GM04504 (cell line): ENCODE data around the gene UFSP1.
"Not testable (repeated sequence)": the region's sequence is repeated elsewhere in the genome, so short reads cannot be mapped to it uniquely, and the experiment has no call there.

Source experiments
- DNase-seq: peaks from one replicate; pipeline ENCODE4 v3.0.0-alpha.2; 2012; ENCODE audit warnings: low read depth

The UFSP1 gene

DNA sequence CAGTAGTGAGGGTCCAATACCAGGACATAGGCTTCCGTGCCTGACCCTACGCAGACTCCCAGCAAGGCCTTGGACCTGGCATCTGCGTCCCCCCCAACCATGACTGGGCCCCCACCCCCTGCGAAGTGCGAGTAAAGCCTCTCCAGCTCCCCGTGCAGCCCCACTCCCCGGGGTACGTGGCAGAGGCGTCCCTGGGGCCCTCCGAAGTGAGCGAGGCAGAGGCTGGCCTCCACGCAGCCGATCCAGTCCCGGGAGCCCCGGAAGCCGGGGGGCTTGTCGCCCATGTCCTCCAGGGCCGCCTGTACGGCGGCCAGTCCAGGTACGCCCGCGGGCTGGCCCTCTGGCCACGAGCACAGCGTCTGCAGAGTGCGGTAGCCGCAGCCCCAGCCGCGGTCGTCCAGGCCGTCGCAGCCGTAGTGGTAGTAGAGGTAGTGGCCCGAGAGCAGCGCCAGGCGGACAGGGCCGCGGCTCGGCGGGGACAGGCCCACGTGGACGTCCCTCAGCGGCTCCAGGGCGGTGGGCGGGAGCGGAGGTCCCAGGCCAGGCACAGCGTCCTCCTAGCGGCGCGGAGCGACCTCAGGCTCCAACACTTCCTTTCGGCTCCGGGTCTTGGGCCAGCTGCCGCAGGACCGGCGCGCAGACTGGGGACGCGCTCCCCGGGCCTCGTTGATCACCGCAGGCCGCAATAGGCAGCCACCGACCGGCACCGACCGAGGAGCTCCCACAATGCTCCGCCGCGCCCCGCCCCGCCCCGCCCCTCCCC, at the start of gene UFSP1:
TSS of gene UFSP1 (minus strand) at position 728 of the 763 bp plus-strand sequence. CDS start at position 284, 444 bp downstream.
- DNase-seq = no peak

DNA sequence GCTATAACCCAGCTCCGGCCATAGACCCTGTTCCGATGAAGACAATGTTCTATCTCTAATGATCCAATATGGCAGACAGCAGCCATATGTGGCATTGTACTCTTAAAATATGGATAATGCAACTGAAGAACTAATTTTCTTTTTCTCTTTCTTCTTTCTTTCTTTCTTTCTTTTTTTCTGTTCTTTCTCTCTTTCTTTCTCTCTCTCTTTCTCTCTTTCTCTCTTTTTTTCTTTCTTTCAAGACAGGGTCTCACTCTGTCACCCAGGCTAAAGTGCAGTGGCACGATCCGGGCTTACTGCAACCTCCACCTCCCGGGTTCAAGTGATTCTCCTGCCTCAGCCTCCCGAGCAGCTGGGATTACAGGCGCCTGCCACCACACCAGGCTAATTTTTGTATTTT, 46.7 kb upstream of the UFSP1 start:
- not testable (repeated sequence) for DNase-seq

DNA sequence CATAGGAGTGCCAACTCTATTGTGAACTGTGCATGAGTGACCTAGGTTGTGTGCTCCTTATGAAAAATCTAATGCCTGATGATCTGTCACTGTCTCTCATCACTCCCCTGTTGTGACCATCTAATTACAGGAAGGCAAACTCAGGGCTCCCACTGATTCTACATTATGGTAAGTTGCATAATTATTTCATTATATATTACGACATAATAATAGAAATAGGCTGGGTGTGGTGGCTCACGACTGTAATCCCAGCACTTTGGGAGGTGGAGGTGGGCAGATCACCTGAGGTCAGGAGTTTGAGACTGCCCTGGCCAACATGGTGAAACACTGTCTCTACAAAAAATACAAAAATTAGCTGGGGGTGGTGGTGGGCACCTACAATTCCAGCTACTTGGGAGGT, 45.9 kb upstream of the UFSP1 start:
- DNase-seq = not testable (repeated sequence)

DNA sequence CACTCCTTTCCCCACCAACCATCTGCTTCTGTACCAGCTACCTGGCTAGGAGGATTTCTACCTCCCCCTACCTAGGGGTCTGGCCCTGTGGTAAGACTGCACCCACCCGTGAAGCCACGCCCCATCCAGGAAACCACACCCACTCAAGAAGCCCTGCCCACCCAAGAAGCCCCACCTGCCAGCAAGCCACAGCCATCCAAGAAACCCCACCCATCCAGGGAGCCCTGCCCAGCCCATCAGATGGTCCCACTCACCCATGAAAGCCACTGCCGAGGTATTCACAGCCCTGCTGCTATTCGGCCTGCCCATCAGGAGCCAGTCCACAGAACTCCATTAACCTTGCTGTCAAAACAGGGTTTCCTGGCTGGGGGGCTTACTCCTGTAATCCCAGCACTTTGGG, 44.2 kb upstream of the UFSP1 start:
- DNase-seq = no peak

DNA sequence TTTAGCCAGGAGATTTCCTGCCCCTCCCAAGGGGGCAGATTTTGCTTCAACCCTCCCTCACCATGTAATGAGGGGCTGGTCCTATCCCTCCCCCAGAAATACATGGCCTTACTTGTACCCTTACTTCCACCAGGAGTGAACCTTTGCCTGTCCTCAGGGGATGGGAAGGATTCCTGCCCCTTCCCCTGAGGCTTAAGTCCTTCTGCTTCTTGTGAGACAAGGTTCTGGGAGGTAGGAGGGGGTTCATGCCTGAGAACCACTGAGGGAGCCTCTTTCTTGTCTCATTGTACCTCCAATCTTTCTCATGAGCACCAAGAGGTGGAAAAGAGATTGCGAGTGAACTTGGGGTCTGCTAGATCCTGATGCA, 40.3 kb upstream of the UFSP1 start:
- DNase-seq = no peak

DNA sequence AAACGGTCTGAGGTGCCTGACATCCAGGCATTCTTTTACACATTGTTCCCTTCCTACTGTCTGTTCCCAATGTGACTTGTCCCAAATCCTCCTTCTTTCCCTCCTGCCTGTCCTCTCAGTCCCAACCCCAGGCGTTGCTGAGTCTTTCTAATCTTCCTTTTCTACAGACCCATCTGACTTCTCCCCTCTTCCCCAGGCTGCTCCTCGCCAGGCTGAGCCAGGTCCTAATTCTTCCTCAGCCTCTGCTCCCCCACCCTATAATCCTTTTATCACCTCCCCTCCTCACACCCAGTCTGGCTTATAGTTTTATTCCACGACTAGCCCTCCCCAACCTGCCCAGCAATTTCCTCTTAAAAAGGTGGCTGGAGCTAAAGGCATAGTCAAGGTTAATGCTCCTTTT, 34.1 kb upstream of the UFSP1 start:
- DNase-seq = not testable (repeated sequence)

DNA sequence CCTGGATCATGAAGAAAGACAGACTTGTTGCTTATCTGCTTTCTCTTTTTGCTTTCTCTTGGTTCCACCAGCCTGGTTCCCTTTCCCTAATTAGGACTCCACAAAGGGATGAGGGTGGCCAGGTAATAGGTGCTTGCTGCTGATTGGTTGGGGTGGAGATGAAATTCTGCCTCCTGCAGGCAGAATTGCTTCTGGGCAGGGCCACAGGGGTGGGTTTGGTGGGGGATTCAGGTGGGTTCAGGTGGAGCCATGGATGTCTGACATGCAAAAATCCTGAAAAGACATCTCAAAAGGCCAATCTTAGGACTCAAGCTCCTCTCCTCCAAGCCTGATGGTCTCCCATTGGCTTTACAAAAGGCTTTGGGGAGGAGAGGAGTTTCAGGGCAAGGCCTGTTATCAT, 31.5 kb upstream of the UFSP1 start:
- DNase-seq = no peak

DNA sequence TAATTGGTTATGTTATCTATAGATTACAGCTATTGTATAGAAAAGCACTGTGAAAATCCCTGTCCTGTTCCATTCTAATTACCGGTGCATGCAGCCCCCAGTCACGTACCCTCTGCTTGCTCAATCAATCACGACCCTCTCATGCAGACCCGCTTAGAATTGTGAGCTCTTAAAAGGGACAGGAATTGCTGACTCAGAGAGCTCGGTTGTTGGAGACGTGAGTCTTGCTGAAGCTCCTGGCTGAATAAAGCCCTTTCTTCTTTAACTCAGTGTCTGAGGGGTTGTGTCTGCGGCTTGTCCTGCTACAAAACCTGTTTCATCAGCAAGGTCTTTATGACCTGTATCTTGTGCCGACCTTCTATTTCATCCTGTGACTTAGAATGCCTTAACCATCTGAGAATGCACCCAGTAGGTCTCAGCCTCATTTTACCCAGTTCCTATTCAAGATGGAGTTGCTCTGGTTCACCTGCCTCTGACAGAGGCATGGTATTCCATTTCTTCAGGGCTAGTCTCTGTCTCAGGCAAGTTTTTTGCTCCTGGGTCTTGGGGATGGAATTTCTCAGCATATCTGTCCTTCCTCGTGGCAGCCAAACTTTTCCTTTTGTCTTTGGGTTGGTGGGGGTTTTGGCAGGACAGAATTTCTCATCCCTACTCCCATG, 30.4 kb upstream of the UFSP1 start:
- not testable (repeated sequence) for DNase-seq

DNA sequence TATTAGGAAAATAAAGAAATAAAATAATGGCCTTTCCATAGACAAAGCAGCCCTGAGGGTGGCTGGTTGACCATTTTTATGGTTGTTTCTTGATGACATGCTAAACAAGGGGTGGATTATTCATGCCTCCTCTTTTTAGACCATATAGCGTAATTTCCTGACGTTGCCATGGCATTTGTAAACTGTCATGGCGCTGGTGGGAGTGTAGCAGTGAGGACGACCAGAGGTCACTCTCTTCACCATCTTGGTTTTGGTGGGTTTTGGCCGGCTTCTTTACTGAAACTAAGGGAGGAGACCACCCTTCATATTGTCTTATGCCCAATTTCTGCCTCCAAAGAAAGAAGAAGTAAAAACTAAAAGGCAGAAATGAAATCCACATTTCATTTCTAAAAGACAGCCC, 29.8 kb upstream of the UFSP1 start:
- DNase-seq = not testable (repeated sequence)

DNA sequence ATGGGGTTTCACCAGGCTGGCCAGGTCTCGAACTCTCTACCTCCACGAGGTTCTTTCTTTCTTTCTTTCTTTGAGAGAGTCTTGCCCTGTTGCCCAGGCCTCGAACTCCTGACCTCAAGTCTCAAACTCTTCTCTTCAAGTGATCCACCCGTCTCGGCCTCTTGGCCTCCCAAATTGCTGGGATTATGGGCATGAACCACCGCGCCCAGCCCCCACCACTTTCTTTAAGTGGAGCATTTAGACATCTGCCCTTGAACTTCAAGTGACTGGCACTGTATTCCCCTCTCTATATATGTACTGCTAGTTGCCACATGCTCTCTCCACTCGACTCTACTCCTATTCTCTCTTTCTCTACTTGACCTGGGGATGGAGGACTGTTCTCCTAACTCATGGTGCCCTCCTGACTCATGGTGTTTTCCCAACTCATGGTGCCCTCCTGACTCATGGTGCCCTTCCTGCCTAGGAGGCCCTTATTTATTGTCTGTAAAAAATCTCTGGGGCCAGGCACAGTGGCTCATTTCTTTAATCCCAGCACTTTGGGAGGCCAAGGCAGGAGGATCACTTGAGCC, 25.4 kb upstream of the UFSP1 start:
- no peak for DNase-seq

DNA sequence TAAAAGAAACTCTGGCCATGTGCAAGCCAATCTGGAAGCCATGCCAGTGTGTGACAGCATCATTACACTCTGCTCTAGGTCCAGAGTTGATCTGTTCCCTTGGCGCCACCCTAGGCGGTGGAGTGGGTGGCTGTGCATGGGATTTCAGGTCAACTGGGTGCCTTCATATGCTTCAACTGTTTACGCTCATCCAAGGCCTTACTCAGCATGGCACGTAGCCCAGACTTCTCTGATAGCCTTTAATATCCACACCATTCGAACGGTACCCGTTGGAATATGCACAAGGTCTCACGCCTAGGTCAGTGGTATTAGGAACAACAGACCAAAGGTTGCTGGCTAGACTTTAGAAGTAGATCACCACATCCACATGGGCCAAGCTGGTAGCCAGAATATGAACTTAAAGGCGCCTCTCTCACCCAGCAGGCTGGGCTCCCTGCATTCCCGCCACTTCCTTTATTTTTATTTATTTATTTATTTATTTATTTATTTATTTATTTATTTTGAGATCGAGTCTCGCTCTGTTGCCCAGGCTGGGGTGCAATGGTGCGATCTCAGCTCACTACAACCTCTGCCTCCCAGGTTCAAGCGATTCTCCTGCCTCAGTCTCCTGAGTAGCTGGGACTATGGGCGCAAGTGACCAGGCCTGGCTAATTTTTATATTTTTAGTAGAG, 24.8 kb upstream of the UFSP1 start:
- no peak for DNase-seq

DNA sequence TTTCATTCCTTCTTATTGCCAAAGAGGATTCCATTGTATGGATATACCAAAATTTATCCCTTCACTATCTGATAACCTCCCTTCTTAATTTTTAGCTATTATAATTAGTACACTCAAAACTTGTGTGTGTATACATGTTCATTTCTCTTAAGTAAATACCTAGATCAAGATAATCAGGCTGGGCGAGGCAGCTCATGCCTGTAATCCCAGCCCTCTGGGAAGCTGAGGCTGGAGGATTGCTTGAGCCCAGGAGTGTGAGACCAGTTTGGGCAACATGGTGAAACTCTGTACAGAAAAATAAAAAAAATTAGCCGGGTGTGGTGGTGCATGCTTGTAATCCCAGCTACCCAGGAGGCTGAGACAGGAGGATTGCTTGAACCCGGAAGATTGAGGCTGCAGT, 22.0 kb upstream of the UFSP1 start:
- no peak for DNase-seq

DNA sequence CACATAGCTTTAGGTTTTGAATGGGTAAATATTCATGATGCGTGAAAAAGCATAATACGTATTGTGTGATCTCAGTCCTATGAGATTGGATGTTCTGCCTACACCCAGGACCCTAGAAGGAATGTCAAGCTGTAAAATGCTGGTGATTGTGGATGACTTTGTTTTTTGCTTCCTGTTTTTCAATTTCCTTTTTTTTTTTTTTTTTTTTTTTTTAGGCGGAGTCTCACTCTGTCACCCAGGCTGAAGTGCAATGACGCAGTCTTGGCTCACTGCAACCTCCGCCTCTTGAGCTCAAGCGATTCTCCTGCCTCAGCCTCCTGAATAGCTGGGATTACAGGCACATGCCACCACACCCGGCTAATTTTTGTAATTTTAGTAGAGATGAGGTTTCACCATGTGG, 20.9 kb upstream of the UFSP1 start:
- DNase-seq = not testable (repeated sequence)

DNA sequence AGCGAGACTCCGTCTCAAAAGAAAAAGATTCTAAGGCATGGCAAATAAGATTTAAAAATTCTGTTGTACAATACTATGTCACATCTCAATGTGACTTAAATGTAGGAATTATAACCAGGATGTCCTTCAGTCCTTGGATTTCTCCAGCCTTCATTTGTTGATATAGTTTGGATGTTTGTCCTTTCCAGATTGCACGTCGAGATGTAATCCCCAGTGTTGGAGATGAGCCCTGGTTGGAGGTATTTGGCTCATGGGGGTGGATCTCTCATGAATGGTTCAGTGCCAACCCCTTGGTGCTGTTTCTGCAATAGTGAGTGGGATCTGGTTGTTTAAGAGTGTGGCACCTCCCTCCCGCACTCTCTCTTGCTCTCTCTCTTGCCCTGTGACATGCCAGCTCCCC, 19.0 kb upstream of the UFSP1 start:
- DNase-seq = no peak

DNA sequence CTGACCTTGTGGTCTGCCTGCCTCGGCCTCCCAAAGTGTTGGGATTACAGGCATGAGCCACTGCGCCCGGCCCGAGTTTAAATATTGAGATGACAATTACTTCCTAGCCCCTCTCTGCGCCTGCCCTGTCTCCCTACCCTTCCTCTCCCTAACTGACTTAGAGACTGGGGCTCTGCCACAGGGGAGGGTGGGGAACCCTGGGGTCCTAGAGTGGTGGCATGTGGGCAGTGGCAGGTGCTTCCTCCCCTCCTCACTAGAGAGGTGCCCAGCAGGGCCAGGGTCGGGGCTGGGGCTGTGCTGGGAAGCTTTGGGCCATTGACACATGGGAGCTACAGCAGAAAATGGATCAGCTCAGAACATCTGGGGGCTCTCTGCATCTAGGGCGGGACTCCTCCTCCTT, 13.1 kb upstream of the UFSP1 start:
- DNase-seq = no peak

DNA sequence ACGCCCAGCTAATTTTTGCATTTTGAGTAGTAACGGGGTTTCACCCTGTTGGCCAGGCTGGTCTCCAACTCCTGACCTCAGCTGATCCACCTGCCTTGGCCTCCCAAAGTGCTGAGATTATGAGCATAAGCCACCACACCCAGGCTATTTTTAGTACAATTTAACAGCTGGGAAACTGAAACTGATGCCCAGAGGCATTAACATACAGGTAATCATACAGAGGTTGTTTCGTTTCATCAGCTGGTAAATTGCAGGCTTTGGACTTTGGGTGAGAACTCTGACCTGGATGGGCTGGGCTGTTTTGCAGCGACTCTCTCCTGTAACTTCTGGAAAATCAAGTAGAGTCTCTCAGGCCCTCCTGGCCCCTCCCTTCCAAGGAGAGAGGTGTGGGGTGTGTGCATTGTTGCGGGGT, 12.4 kb upstream of the UFSP1 start:
- DNase-seq = no peak

DNA sequence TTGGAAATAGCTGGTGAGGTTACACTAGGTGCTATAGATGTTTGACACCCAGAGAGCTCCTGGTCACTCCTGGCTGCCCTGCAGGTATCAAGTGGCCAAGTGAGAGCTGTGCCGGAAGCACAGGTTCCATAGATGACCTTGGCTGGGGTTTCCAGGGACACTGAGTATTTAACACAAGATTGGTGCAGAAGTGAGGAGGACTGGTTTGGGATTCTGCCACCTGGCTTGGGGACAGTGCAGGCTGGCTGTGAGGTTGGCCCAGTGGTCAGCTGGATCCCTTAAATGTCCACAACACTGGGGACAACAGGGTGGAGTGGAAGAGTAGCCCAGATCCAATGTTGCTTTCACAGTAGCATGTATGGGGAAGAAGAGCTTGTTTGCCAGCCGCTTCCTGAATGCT, 11.5 kb upstream of the UFSP1 start:
- no peak for DNase-seq

DNA sequence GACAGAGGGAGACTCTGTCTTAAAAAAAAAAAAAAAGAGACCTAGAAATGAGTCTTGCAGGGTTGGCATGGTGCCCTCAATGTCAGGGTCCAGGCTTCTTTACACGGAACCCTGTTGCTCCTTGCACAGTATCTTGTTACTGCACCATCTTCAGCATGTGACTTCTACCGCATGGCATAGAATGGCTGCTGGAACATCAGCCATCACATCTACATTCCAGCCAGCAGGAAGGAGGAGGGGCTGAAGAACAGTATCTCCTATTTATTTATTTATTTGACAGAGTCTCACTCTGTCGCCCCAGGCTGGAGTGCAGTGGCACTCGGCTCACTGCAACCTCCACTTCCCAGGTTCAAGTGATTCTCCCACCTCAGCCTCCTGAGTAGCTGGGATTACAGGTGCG, 9.9 kb upstream of the UFSP1 start:
- DNase-seq = no peak

DNA sequence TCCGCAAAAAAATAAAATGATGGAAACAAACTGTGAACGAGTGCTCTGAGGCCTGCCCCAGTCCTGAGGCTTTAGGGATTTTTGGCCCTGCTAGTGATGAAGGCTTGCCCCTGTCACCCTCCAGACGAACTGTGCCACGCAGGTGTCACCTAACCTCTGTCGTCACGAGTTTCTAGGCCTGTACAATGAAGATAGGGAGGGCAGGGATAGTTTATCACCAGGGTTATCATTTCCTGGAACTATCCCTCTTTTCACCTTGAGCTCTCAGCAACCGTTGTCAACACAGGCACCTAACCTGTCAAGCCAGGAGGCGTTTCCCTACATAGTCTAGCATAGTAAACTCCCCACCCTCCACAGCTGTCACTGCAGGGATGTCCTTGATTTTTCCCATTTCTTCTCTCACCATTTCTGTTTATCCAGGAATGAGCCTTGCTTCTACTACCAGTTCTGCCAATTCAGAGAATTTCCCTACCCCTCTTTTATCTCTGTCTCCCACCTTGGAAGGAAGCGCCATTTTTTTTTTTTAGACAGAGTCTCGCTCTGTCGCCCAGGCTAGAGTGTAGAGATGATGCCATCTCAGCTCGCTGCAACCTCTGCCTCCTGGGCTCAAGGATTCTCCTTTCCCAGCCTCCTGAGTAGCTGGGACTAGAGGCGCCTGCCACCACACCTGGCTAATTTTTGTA, 8.4 kb upstream of the UFSP1 start:
- no peak for DNase-seq

DNA sequence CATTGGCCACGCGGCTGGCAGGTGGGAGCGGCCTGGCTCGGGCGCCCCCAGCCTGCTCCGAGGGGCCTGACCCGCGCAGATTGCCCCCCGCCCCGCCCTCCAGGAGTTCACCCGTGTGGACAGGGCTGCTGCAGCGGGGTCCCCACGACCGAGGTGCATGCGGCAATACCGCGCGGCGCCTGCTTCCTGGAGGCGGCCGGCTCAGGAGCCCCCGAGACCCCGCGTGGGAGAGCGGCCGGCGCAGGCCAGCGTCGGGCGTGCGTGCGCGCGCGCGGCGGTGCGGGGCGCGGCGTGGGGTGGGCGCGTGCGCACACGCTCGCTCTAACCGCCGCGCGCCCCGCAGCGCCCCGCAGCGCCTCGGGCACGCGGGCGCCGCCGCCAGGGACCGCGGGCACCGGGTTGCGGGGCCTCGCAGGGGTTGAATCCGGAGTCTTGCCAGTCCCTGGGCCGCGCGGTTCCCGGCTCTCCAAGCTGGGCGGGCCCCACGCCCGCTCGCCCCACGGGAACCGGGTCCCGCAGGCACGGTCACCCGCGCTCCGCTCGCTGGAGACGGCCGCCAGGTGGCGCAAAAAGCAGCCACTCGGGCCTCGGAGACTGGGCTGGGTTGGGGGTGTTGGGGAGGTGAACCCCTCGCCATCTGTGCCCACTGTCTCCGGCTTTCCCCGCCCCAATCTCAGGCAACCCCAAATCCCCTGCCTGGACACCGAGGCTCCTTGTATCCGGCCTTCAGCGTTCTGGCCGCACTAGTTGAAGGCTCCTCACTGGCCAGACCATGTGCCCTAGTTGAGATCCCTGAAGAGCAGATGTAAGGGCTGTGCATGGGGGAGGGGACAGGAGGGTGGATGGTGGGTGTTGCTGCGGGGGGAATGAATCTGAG, 7.5 kb upstream of the UFSP1 start:
- no peak for DNase-seq

DNA sequence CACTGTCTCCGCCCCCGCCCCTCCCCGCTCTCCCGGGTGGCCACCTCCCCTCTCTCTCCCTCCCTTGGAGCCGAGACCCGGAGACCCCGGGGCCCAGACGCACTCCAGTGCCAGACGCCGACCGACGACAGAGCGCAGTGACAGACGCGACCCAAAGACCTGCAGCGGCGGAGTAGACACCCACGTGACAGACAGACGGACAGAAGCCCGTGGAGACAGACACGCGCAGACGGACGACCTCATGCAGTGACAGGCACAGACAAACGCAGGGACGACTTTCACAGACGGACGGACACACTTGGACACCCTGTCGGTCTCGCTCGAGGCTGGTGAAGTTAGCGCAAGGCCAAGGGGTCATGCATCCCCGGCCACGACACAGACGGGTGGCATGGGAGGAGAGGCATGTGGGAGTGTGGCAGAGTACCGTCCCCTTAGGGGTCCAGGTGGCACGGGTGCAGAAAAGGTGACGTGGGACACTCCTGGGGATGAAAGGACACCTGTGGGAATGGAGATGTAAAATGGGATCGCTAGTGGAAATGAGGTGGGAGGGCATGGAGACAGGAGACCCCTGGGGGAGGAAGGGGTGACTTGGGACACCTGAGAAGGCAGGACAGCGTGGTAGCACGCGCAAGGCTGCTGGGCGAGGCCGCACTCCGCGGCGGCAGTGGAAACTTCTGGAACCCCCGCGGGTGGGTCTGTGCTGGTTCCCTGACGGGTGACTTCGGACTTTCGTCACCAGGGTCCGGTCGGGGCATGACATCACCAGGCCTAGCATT, 6.6 kb upstream of the UFSP1 start:
- DNase-seq = no peak
